HG03060 (cell line): Measurements from ENCODE around the gene FOXI1.
"Not testable (repeated sequence)": the region's sequence is repeated elsewhere in the genome, so short reads cannot be mapped to it uniquely, and the experiment has no call there.

Source experiments
- ATAC-seq: cut with Tn5 transposase; IDR thresholded peaks from one replicate; pipeline ENCODE4 v1.9.1; 2021; ENCODE audit warnings: low read depth, moderate number of reproducible peaks; ENCODE audit not compliant: unreplicated experiment

FOXI1 gene

GRCh38 chr5:170120576-170120975, 14.9 kb downstream of the FOXI1 start:
- no peak for ATAC-seq

DNA sequence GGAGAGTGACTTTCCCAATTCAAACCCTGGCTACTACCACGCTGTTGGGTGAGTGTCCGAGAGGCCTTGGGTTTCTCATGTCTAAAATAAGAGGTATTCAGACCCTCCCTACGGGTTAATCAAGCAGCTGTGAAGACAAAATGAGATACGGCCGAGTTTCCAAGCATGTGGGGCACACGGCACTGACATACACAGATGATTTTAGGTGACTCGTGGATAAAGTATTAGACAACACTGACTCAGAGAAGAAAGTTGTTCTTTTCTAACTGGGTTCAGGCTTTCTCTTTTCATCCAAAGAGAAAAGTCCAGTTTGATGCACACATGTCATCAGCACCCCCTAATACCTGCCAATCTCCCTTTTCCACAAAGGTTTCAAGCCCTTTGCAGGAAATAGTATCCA, 15.6 kb downstream of the FOXI1 start:
- no peak for ATAC-seq

GRCh38 chr5:170126061-170126460, 20.4 kb downstream of the FOXI1 start:
- no peak for ATAC-seq

DNA sequence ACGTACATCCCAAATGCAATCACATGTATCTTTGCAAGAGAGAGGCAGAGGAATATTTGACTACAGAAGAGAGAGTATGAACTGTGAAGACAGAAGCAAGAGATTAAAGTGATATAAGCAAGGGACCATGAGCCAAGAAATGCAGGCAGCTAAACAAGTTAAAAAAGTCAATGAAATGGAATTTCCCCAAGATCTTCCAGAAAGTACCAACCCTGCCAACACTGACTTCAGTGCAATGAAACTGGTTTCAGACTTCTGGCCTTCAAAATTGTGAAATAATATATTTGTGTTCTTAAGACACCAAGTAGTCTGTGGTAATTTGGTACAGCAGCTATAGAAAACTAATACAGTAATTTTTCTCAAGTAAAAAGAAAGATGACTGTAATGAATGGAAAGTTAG, 20.9 kb downstream of the FOXI1 start:
- no peak for ATAC-seq

- ATAC-seq, result no peak
These were observed 25.5 kb downstream of the FOXI1 start for GRCh38 chr5:170131235-170131634.

DNA sequence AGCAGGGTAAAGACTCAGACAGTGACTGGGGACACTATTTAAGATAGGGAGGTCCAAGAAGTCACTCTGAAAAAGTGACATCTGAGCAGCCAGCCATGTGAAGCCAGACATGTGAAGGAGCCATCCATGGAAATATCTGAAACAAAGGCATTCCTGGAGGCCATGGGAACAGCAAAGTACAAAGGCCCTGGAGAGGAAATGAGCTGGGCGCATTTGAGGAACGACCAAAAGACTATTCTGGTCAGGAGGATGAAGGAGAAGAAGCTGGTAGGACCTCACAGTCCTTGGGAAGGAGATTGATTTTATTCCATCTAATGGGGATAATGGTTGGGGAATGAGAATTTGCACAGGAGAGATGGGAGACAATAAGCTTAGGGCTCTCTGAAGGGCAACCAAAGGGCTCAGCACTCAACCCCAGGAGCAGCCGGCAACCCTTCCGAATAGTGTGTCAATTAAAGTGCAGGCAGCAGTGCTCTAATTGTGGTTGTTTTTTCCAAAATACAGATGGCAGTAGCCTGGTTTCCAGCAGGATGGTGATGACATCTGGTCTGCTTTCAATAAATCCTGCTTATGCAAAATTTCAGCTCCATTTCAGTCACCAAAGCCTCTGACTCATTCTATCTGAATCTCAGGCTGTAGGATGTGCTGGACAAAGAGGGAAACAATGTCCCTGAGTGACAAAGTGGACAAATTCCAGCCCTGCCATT, 26.7 kb downstream of the FOXI1 start:
- no peak for ATAC-seq

DNA sequence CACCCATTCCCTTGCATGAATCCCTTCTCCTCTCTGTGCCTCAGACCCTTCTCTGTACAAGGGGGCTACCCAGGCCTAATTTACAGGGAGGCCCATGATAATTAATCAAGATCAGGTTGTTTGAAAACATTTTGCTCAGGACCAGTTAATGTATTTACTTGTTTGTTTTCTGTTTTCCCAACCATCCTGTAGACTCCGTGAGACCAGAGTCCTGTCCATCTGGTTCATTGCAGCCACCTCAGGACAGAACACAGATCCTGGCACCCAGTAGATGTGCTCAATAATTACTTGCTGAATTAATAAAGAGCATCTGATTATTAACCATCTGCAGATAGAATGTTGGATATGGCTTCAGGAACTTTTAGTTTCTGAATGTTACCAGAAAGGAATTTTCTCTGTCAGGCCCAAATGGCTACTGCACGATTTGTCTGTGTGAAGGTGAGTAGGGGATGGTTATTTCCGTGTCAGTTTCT, 27.3 kb downstream of the FOXI1 start:
- no peak for ATAC-seq

DNA sequence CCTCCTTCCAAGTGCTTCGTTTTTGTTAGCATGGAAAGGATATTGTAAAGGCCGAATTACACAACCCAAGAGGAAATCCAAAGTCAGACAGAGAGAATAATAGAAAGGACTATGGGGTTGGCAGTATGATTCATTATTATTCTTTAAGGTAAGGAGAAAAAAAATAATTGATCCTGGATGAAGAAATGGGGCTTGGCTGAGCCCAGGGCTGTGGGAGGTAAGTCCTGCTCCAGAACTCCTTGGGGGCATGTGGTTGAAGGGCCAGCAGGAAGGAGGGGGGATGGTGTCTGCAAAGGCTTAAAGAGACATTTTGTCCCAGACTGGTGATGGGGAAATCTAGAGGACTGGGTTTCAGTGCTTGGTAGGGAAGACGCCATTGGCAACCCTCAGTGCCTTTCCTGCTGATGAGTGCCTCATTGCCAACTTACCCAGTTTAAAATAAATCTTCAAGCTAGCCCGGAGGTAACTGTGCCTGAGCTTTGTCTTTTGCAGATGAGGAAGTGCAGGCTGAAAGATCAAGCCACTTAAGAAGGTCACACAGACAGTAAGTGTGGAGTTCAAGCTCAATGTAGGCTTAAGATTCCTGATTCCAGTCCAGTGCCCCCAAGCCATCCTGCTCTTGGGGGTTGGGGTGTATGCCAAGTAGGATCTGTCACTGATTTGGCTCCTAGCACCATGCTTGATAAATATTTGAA, 30.2 kb downstream of the FOXI1 start:
- no peak for ATAC-seq

DNA sequence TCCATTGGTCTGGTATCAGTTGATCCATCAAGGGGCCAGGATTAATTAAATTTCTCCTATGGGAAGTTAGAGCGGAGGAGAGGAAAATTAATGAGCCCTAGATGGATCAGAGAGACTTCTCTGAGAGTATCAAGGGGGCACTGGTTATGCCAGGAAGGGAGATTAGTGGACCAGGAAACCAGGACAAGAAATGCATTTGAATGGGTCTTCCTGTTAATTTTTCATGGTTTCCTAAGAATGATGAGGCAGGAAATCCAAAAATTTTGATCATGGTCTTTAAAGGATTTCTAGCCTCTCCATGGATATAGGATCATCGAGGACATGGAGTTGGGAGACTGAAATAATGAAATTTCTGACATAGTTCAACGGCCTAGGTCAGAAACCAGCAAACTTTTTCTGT, 30.8 kb downstream of the FOXI1 start:
- no peak for ATAC-seq

GRCh38 chr5:170137694-170138214, 32.1 kb downstream of the FOXI1 start:
- ATAC-seq, result no peak

DNA sequence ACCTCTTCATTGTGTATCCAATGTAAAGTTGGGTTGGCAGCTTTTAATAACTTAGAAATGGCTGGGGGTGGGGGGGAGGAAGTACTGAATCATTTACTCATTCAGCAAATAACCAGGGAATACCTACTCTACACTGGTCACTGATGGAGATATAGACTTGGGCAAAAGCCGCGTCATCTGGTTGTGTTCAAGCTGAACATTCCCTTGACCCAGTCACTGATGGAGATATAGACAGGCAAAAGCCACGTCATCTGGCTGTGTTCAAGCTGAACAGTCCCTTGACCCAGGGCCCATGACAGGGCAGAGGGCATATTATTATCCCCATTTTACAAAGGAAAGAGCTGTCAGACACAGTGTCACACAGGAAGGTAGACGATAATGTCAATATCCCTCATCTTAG, 32.6 kb downstream of the FOXI1 start:
- ATAC-seq, result no peak

DNA sequence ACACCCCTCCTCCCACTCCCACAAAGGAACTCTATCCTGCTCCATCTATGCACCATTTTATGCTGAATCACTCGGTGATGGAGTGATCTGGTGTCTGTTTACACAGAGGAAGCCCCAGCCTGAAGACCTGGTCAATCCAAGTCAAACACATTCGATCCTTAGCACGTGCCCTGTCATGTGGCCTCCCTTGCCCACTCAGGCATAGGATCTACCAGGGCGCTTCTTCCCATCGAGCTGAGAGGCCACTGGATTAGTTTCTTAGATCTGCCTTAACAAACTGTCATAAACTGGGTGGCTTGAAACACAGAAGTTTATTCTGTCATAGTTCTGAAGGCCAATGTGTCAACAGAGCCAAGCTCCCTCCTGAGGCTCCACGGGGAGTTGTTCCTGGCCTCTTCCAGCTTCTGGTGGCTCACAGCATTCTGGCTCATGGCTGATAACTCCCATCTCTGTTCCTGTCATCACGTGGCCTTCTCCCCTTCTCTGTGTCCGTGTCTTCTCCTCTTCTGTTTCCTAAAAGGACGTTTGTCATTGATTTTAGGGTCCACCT, 34.2 kb downstream of the FOXI1 start:
- no peak for ATAC-seq

DNA sequence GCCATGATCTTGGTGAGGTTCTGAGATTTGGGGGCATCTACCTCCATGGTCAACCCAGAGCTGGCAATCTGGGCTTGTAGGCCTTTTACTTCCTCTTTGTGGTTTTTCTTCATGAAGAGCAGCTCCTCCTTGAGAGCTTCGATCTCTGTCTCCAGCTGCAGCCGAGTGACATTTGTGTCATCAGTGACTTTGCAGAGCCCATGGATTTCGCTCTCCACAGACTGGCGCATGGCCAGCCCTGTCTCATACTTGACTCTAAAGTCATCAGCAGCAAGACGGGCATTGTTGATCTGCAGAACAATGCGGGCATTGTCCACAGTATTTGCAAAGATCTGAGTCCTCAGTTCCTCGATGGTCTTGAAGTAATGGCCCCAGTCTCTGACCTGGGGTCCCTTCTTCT, 35.5 kb downstream of the FOXI1 start:
- not testable (repeated sequence) for ATAC-seq

- ATAC-seq, result no peak
These were observed 35.9 kb downstream of the FOXI1 start for GRCh38 chr5:170141636-170142035.

DNA sequence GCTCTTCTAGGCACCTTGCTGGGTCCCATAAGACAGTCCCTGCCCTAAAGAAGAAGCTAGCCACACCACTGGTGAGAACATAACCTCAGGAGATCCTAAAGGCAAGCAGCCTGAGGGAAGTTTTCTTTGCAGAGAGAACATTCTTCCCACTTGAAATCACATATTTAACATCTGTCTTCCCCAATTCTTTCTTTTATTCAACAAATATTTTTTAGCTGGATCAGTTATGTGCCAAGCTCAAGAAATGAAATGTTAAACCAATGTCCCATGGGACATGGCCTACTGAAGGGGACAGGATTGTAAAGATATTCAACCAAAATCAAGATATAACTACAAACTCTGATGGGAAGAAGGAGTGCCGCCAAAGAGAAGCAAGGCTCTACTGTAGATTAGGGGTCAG, 36.5 kb downstream of the FOXI1 start:
- ATAC-seq, result no peak

DNA sequence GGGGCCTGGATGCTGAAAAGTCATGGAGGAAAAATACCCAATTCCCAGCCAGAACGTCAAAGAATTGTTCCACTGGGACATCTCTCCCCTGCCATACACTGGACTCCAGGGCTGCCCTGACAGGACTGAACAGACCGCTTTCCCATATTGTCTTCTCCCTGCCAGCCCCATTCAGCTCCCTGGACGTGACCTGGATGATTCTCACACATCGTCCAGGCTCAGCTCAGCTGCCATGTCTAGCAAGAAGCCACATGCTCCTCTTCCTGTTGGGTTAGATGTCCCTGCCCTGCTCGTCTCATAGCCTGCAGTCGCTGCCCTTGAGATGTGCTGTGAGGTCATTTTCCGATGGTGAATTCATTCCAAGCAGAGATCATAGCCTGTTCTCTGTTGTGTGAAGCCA, 37.4 kb downstream of the FOXI1 start:
- ATAC-seq, result no peak

- no peak for ATAC-seq
These were observed 38.0 kb downstream of the FOXI1 start for GRCh38 chr5:170143710-170144109.

DNA sequence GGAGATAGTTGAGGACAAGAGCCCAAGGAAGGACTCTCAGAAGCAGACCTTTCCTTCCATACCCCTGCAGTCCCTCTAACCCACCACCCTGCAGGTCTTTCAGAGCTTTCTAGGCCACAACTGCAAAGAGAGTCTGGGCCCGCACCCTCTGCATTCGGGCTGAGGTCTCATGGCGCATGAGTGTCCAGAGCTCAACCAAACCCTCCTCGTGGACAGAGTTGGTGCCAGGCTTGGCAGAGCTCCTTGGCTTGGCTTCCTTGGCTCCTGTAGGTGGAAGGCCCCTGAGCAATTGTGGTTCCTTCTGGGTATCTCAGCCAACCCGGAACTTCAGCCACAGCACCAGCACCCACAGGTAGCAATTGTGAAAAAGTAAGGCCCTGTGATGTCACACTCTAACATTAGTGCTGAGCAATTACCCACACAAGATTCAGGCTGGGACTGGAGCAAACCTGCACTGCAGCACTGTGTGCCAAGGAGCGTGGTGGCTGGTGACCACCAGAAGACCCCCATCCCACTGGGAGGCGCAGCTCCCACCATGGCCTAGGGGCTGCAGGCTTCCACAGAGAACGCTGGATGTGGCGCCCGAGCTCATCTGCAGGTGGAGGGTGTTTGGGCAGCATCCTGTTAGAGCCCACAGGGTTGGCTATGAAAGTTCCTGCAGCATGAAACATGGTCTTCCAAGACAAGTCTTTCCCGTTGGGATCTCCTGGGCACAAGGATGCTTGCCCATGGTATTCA, 38.8 kb downstream of the FOXI1 start:
- ATAC-seq, result no peak

- no peak for ATAC-seq
These were observed 39.8 kb downstream of the FOXI1 start for GRCh38 chr5:170145462-170145861.

- ATAC-seq, result no peak
These were observed 41.5 kb downstream of the FOXI1 start for GRCh38 chr5:170147051-170147752.
